Measurements from ENCODE around the gene CTSZ. TPM values are rescaled to one million over a fixed set of nuclear protein-coding genes. Genes with fewer than 3 reads are reported as not detected.

The CTSZ gene
- total and polyA plus RNA-seq, 2 of the 8 experiments (the other 6 are each of a cell fraction or from before 2014, with no cell fraction given): 32.8 to 34.0 TPM

DNA sequence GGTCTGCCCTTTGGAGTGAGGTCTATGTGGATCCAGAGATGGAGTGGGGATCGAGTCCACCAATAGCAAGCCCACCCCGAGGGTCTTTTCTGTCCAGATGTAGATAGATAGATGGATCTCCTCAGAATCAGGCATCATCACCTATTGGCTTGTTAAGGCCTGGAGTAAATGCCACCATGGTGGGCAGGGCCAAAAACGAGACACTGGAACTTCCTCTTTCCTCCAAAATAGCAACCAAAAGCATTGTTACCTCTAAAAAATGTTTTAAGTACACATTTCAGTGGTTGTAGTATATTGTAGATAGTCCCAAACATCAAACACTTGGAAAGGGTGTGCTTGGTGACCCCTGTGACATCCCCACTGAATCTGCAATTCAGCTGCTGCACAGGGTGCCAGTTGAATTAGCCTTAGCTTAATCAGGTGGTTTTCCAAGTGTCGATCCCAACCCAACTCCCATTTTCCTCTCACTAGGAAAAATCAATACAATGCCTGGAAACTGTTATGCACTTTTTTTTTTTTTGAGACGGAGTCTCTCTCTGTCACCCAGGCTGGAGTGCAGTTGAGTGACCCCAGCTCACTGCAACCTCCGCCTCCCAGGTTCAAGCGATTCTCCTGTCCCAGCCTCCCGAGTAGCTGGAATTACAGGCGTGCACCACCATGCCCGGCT is 61.0 kb downstream of the CTSZ start:
- H4K91ac ChIP-seq (replicated peaks; ENCODE audit: insufficient read length, low read length): no peak overlapping the region
- no peak overlapping the region for H3K27ac ChIP-seq (ENCODE audit: low read depth, low read length)
- H3K4me2 ChIP-seq (ENCODE audit: insufficient read depth in 1 of 2, low read depth in 2 of 2, low read length in 2 of 2): no peak overlapping the region
- POLR2A ChIA-PET (ENCODE audit: partially characterized antibody): no interaction called here
- H3K36me3 ChIP-seq (ENCODE audit: control insufficient read depth in 2 of 4, insufficient read depth in 4 of 4, low read length in 3 of 4): no peaks in the 10 kb centered on the region; a peak in 1 of 8 replicates
- no peaks in the 10 kb centered on the region for H3K79me2 ChIP-seq (ENCODE audit: control insufficient read depth in 1 of 2, insufficient read depth in 2 of 2, low read length in 2 of 2)
- H3K4me1 ChIP-seq (replicated peaks in 1 of 4; ENCODE audit: control insufficient read depth in 3 of 4, insufficient read depth in 4 of 4, low read length in 3 of 4): no peaks in the 10 kb centered on the region
- no peak overlapping the region for H2BK20ac ChIP-seq (ENCODE audit: low read length)
- no peak overlapping the region for H4K5ac ChIP-seq (ENCODE audit: insufficient read length, low read depth, low read length)
- no peaks in the 10 kb centered on the region for H3K9me3 ChIP-seq (ENCODE audit: insufficient read depth in 2 of 2, low read depth in 1 of 2, low read length in 1 of 2)
- no peak overlapping the region for H2BK5ac ChIP-seq (ENCODE audit: low read depth, low read length)
- no peak overlapping the region for H2BK120ac ChIP-seq (replicated peaks; ENCODE audit: low read depth, low read length)
- no peak overlapping the region for H3K23ac ChIP-seq (ENCODE audit: insufficient read length)
- FAIRE-seq (no peak), DNase-seq (ENCODE audit: low read depth in 1 of 2, low spot score in 2 of 2) (no peak)
- no peak overlapping the region for H3K18ac ChIP-seq (ENCODE audit: extremely low read depth, low read length)
- no peak overlapping the region for H3K9ac ChIP-seq (replicated peaks in 1 of 4; ENCODE audit: extremely low read depth in 1 of 4, low read depth in 3 of 4, low read length in 3 of 4)
- H4K8ac ChIP-seq (ENCODE audit: extremely low read depth, insufficient read depth, low read length): no peak overlapping the region
- no peak overlapping the region for H3K4me3 ChIP-seq (ENCODE audit: extremely low read depth in 1 of 4, insufficient read depth in 2 of 4, low read depth in 3 of 4, low read length in 4 of 4)
- no peaks in the 10 kb centered on the region; a peak in 1 of 7 replicates for H3K27me3 ChIP-seq (replicated peaks in 1 of 4; ENCODE audit: control insufficient read depth in 3 of 4, extremely low read depth in 1 of 4, insufficient read depth in 3 of 4, low read length in 3 of 4)
- no peak overlapping the region for H2AK5ac ChIP-seq (ENCODE audit: low read depth, low read length)
- no peaks in the 10 kb centered on the region for H3K79me1 ChIP-seq (ENCODE audit: low read depth, low read length)
- no peaks in the 10 kb centered on the region for H3K23me2 ChIP-seq (ENCODE audit: low read depth, low read length)
- H3K4ac ChIP-seq (replicated peaks; ENCODE audit: insufficient read length, low read depth, low read length): no peak overlapping the region
- H2AFZ ChIP-seq (ENCODE audit: low read length): no peak overlapping the region
- H2BK15ac ChIP-seq (ENCODE audit: low read length): no peak overlapping the region
- no peak overlapping the region for H3K56ac ChIP-seq (replicated peaks; ENCODE audit: insufficient read length, low read depth, low read length)
- H3K14ac ChIP-seq (ENCODE audit: insufficient read length): no peak overlapping the region
- no peaks in the 10 kb centered on the region for H4K20me1 ChIP-seq (replicated peaks in 1 of 2; ENCODE audit: control insufficient read depth in 1 of 2, insufficient read depth in 2 of 2, low read length in 2 of 2)
- 95% methylated on average over 10 of the region's 10 CpGs; no CpG with 5 or more reads in 1 of the 2 experiments for WGBS, 2 experiments (ENCODE audit: extremely low coverage in 1 of 2, insufficient coverage in 1 of 2, insufficient read length in 1 of 2, insufficient replicate concordance in 2 of 2, low coverage in 1 of 2, low lambda C conversion rate in 2 of 2, missing lambda C conversion rate in 1 of 2)
- CTCF ChIA-PET (ENCODE audit: partially characterized antibody): no interaction called here
- no peak overlapping the region for H2BK12ac ChIP-seq (ENCODE audit: low read depth, low read length)
- TF ChIP-seq RNF2 (IDR thresholded peaks at IDR 0.05; ENCODE audit: borderline replicate concordance, low read depth, low read length, missing control alignments, poor library complexity, severe bottlenecking): no peak
- TF ChIP-seq SP4 (IDR thresholded peaks at IDR 0.05; ENCODE audit: low read length): no peak
- no peak for TF ChIP-seq RFX5 (IDR thresholded peaks at IDR 0.05; ENCODE audit: borderline replicate concordance, low read depth, low read length)
- TF ChIP-seq POU5F1 (IDR thresholded peaks at IDR 0.05; ENCODE audit: low read depth, low read length): no peak
- TF ChIP-seq NANOG (IDR thresholded peaks at IDR 0.05; ENCODE audit: insufficient read depth, low read depth, low read length, poor library complexity, severe bottlenecking): no peak
- TF ChIP-seq CEBPB (IDR thresholded peaks at IDR 0.05; ENCODE audit: low read depth, low read length): no peak
- no peak for TF ChIP-seq SUZ12 (IDR thresholded peaks at IDR 0.05; ENCODE audit: low read length)
- no peak for TF ChIP-seq KDM4A (IDR thresholded peaks at IDR 0.05; ENCODE audit: low read depth, low read length, severe bottlenecking)
- TF ChIP-seq TEAD4 (IDR thresholded peaks at IDR 0.05; ENCODE audit: low read depth, low read length): no peak
- no peak for TF ChIP-seq EZH2 (IDR thresholded peaks at IDR 0.05; ENCODE audit: low read depth, low read length, severe bottlenecking)

Measured in H1 (cell line).